NCI-H510A treated with DMSO at 0.1 percent for 48 hours (cell line): ENCODE measurements around the gene MAB21L4.

Experiments
- DNase-seq: peaks from one replicate; lab custom pipeline; 2025; lab: John Stamatoyannopoulos, UW

Gene MAB21L4

DNA sequence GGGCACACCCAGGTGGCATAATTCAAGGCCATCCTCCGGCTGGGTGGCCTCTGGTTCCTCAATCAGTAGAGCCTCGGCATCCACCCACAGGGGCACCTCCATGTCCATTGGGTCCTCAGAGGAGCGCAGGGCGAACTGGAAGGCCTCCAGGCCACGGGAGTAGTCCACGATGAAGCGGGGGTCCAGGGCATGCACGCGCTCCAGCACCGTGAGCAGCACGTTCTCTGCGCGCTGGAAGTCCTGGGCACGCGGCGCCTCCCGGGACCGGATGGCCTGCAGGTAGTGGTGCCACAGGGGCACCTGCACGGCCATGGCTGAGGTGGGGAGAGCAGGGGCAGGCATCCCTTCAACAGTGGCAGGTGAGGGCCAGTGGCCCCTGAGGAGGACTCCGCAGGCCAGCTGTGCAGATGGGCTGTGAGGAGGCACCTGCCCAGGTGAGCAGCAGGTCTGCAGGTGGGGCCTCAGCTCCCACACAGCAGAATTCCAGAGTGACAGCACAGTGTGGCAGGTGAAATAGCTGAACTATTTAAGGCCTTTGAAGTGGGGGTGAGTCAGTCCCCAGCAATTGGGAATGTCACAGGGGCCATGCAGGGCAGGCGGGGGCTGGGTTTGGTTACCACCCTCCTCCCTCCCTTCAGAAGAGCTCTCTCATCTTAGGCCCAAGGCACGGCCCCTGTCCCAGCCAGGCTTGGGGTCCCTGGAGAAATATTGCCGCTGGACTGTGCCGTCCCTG, at the start of gene MAB21L4:
MAB21L4 (minus strand) TSS at position 501 of the 733 bp plus-strand sequence; CDS start at position 342, 159 bp downstream.
- DNase-seq = peak; percentile 59

DNA sequence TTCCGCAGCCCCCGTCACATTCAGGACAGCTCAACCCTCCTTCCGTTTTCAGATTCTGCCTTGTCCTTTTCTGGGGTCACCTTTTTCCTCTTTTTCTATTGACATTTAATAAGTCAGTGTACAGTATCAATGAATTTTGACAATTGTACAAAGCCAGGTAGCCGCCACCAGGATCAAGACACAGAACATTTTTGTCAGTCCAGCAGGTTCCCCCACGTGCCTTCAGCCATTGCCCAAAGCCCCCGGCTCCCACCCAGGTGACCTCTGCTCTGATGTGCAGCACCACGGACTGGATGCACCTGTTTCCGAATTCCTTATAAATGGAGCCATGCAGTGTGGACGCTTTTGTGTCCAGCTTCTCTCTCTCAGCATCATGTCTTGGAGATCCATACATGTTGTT, 40.1 kb upstream of the MAB21L4 start:
- DNase-seq = no peak

DNA sequence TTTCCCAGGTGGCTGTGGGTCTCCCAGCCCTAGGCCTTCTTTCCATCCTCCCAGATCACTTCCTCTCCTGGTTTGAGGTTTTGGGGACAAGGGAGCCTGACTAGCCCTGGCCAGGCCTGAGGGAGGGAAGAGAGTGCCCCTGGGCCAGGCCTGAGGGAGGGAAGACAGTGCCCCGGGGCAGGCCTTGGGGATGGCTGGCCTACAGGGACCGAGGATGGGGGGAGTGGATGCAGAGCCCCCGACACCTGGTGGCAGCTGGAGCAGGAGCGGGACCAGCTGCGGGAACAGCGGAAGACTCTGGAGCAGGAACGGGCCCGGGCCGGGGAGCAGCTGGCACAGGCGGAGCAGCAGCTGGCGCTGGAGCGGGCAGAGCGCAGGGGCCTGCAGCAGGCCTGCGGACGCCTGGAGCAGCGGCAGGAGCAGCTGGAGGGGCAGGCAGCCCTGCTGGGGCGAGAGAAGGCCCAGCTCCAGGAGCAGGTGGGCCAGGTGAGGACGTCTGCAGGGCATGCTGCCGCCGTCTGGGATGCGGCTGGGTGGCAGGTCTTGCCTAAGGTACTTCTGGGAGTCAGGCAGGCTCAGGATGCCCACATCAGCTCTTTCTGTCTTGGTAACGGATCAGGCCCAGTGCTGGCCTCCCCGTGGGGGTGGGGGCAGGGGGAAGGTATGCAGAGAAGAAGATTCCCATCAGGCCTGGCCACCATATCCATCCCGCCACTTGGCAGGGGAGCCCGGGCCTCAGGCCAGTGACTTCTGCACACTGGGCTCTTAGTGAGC, 39.3 kb upstream of the MAB21L4 start:
- DNase-seq = no peak

DNA sequence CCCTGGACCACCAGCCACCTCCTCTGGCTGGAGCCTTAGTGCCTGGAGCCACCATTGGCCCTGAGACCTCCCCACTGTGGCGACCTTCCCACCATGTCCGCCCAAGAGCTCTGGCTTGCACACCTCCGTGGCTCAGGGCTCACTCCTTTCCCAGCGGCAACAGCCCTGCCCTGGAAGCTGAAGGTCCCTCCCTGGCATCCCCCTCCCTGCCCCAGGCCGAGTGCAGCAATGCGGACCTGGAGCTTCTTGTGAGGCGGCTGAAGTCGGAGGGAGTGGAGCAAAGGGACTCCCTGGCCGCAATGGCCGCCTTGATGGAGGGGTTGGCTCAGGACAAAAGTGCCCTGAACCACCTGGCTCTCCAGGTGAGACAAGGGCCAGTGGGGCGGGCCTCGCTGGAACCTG, 38.7 kb upstream of the MAB21L4 start:
- DNase-seq = no peak

DNA sequence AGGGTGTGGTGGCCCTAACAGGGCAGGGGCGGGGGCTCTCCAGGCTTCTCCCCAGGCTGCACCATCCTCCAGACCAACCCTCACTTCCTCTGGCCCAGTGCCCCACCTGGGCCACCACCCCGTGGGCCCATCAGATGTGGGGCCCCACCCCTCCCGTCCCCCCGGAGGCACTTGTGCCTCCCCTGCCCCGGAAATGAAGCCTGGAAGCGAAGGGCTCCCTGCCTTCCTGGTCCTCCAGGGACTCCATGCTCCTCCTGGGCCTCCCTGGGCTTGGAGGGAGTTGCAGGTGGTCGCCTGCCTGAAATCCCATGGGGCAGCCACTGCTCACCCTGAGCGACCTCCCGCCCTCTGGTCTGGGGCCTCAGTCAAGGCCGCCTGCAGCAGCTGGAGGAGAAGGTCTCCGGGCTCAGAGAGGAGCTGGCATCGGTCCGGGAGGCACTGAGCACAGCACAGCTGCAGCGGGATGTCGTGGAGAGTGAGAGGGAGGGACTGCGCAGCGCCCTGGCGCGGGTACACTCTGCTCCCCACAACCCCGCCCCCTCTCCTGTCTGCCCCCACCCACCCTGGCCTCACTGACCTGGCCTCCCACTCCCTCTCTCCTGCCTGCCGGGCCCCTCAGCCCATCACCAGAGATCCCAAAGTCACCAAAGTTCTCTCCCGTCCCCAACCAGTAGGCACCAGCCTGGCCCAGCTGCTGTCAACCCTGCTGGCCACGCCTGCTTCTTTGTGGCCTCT, 38.2 kb upstream of the MAB21L4 start:
- DNase-seq = no peak

DNA sequence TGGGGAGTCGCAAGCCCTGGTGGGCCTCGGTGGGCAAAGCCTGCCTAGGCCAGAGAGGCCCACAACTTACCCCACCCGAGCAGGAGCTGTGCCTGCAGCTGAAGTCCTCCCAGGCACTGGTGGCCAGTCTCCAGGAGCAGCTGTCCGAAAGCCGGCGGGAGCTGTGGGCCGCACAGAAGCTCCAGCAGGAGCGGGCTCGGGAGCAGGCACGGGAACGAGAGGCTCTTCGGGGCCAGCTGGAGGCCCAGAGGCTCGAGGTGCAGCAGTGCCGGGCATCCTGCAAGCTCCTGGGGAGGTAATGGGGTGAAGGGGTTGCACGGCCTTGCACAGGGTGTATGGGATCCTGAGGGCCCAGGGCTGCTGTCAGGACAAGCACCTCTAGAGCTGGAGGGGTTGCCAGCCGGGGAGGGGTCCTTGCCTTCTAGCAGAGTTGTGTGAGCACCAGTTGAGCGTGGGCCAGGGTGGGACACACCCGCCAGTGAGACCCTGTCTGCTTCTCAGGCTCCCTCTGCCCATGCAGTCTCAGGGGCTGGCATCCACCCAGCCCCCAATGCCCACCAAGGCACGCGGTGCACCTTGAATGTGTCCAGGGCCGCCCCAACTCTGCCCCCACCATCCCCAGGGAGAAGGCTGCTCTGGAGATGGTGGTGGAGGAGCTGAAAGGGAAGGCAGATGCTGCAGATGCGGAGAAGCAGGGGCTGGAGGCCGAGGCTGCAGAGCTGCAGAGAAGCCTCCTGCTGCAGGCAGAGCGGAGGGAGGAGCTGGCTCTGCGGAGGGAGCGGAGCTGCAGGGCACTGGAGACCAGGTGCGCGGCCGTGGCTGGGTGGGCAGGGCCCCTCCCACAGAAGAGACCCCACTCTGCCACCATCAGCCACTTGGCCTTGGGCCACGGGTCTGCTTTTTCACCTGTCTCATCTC, 37.4 kb upstream of the MAB21L4 start:
- no peak for DNase-seq

DNA sequence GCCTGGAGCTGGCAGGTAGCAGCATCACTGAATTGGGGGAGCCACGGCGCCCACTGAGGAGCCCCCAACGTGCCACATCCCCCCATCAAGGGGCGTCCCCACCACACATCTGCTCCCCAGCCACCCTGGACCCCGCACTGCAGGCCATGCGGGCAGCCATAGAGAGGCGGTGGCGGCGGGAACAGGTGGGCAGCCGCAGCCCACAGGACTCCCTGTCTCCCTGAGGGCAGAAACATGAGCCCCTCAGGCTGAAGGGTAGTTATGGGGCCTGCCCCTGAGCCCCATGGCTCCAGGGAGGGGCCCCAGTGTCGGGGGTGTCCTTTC, 36.7 kb upstream of the MAB21L4 start:
- no peak for DNase-seq

DNA sequence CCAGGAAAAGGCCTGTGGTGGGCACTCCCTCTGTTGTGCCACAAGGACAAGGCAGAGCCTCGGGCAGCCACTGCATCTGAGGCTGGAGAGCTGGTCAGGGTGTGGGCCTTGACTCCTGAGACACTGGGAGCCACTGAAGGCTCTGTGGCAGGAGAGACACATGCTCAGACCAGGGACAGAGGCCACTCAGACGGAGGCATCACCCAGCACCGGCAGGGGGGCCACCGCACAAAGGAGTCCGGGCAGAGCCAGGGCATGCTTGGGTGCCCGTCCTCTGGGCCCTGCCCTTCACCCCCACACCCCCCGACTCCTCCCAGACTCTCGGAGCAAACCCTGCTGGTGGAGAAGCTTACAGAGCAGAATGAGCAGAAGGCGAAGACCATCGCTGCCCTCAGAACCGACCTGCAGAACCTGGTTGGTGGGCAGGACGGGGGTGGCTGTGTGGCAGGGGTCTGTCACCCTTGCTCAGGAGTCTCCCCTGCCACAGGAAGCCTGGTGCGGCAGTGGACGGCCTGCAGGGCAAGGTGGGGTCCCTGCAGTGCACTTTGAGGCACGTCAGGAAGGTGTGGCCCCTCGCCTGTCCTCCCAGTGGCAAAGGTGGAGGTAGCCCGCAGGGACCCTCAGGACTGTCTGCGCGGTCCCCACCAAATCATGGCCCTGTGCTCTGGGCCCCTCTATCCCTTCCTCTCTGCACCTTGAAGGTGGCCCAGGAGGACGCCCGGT, 36.2 kb upstream of the MAB21L4 start:
- no peak for DNase-seq

DNA sequence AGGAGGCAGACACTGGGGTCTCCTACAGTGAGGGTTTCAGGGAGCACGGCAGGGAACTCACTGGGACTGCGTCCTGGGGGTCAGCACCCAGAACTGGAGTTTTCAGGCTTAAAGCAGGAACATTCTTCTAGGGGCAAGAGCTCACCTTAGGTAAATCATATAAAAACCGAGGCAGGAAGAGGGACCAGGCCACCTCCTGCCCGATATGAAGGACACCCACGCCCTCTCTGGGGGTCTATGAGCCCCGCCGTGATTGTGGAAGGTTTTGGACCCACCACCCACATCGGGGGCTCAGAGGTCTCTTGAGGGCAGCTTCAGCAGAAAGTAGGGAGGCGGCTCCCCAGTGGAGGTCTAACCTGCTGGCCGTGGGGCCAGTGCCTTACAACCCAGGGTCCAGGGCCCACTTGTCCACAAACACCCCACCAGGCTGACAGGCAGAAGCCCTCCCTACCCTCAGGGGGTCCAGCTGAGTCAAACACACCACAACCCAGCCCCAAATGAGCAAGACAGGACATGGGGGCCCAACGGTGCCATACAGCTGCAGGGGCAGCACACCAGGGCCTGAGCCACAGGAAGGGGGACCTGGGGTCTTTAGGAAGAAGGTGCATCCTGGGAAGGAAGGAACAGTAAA, 35.5 kb upstream of the MAB21L4 start:
- no peak for DNase-seq

DNA sequence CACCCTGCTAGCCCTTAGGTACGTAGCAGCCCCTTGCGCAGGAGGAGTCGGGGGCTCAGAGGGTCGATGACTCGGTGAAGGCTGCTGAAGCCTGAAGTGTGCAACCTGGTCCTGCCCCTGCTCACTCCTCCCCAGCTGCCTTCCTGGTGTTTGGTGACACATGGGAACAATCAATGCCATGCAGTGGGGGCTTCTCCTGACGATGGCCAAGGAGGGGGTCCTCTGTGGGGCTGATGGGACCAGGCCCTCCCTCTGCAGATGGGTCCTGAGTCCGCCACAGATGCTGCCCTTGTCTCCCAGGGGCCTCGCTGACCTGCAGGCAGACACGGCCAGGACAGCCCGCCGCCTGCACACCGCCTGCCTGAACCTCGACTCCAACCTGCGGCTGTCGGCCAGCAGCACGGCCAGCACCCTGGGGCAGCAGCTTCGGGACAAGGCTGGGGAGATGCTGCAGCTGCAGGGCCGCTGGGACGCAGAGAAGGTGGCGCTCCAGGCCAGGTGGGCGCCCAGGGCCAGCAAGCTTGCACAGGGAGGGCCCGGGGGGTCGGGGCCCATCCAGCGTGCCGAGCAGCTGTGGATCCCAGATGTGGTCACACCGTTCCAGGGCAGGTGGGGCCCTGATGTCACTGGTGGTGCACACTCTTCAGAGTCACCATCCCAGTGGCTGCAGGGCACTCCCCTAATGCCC, 34.8 kb upstream of the MAB21L4 start:
- no peak for DNase-seq

DNA sequence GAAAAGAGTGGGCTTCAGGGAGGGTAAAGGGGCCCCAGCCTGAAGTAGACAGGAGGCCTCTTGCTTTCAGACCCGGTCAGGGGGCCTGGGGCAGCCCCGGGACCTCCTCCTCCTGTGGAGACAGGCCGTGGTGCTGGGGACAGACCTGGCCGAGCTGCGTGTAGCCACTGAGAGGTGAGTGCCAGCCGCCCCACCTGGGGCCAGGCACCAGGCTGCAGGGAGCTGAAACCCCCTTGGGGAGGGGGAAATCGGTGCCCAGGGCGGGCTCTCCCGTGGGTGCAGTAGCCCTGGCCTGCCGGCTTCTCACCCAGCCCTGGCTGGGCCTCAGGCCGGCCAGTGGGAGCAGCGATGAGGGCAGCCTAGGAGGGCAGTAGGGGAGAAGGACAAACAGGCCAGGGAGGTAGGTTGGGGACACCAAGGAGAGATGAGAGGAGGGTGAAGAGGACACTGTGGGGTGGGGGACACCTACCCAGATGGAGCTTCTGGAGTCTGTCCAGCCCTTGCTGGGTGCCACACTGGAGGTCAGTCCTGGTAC, 34.2 kb upstream of the MAB21L4 start:
- DNase-seq = no peak

DNA sequence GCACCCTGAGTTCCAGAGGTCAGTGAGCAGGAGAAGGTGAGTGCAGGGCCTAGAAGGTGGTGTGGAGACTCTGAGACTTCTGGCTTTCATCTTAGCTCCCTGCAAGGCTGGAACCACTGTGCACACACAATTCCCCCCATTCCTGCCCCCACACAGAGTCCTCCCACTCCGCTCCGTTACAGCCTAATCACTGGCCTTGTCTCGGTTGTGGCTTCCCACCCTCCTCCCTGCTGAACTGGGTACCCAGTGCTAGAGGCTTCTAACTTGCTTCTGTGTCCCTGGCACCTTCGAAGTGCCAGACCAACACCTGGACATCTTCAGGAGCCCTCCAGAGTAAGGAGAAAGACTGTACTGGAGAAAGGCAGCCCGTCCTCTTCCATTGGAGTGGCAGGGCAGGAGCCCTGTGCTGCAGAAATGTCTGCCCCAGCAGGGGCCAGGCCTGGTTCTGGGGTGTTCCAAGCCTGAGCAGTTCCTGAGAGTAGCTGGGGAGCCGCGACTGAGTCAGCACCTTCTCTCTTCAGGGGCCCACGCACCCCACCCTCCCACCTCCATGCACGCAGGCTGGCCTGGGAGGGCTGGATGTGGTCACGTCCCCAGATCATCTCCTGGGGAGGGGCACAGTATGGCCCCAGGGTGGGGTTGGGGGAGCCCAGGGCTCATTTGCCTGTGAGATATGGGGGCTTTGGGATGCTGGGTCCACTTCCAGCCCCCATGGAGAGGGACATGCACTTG, 33.6 kb upstream of the MAB21L4 start:
- DNase-seq = no peak

DNA sequence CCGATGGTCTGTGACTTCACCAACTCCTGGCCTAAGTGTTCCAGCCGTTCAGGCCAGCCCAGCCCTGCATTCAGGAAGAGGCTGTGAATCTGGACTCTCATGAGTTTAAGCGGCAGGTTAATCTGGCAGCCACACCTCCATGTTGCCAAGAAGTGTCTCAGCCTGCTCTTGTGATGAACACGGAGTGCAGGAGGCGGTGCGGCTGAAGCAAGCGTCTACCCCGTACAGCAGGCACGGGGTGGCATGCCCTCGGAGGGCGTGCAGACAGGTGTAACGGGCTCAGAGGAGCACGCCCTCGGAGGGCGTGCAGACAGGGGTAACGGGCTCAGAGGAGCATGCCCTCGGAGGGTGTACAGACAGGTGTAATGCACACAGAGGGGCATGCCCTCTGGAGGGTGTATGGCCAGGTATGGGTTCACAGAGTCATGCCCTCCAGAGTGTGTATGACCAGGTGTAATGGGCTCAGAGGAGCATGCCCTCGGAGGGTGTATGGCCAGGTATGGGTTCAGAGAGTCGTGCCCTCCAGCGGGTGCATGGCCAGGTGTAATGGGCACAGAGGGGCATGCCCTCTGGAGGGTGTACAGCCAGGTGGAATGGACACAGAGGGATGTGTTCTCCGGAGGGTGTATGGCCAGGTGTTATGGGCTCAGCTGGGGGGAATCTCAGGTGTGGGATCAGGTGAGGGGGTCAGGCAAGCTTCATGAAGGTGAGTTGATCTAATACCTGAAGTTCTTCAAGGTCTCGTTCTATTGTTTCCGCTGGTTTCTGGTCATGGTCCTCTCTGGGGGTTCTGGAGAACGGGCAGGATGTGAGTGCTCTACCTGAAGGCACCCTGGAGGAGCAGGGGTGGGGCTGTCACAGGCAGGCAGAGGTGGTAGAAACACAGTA, 32.8 kb upstream of the MAB21L4 start:
- DNase-seq = no peak

DNA sequence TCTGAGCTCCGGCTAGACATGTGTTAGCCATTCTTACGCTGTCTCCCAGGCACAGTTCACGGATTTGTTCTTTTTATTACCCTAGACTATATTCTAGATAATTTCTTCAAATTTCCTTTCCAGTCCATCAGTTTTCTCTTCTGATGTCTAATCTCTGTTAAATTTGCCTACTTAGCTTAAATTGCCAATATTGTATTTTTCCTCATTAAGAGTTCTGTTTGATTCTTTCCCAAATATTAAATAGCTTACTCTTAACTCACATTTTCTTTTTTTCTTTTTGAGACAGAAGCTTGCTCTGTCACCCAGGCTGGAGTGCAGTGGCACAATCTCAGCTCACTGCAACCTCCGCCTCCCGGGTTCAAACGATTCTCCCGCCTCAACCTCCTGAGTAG, 31.4 kb upstream of the MAB21L4 start:
- no peak for DNase-seq

DNA sequence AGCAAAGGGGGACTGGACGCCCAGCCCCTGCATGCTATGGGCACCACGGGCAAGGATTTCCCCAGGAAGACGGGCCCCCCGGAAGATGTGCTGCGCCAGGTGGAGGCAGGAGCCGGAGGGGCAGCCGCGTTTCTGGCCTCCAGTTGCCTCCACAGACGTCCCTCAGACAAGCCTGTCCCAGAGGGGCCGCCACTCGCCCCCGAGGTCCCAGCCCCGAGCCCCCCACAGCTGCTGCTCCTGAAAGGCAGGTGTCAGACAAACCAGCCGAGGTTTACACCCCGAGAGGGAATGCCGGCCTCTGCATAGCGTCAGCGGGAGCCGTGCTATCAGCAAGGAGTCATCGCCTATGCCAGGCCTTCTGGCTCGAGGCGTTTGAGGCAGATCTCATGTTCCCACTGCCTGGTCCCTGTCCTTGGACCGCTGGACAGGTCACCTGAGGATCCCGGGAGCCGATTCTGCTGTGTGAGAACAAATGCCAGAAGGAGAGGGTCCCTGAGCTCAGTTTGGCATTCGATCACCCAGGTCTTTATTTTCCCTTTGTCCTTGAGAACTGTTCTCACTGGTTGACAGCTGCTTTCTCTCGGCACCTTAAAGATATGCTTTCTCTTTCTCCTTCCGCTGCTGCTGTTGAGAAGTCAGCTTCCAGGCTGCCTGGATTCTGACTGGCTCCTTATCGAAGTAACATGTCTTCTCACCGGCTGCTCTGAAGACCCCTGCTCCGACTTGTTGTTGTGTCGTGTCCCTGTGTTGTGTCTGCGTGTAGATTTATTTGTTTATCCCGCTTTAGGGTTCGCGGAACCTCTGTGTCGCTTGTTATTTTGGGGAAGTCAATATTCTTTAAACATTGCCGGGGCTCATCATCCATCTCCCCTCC, 30.8 kb upstream of the MAB21L4 start:
- no peak for DNase-seq

DNA sequence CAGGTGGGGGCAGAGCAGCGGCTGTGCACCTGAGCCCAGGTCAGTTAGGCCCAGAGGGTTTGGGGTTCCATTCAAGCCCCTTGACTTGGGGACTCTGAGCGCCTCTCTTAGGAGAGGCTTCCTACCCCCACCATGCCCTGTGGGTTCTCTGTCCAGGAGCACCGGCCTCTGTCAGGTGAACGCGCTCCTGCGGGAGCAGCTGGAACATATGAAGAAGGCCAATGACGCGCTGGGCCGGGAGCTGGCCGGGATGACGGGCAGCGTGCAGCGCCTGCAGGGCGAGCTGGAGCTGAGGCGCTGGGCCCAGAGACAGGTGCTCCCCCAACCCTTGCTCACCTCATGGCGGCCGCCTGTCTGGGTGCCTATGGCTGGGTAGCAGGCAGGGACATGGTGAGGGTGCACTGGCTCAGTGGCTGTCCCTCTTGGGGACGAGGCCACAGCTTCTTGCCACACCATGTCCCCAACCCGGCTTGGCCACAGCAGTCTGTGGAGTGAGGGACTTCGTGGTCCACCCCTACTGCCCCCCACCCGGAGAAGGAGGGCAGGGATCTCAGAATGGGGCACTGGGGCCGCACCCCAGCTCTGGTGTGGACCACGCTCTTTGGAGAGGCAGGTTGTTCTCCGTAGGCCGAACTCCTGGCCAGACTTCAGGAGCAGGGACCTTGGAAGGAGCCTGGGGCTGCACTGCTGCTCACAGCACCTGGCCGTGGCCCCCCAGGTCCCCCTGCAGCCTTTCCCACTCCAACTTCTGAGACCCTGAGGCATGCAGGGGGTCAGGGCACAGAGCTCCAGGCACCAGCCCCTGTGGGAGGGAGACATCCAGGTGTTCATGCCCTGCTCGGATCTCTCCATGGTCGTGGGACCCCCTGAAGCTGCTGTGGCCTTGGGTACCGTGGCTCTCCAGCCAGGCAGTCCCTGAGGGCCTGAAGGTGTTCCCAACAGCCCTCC, 29.9 kb upstream of the MAB21L4 start:
- no peak for DNase-seq
